ENCODE measurements around the gene OPA1.

GRCh38 chr3:193645806-193646205 is 52.8 kb downstream of the OPA1 start:
- TF ChIP-seq POLR2AphosphoS5 (IDR thresholded peaks at IDR 0.05): no peak
- TF ChIP-seq EP300 (IDR thresholded peaks at IDR 0.05): no peak
- no peak for TF ChIP-seq CTCF (IDR thresholded peaks at IDR 0.05)
- no peak for TF ChIP-seq POLR2A (IDR thresholded peaks at IDR 0.05; ENCODE audit: low read depth)
